Measurements from ENCODE around the gene VTCN1.
"Not testable (repeated sequence)": the region's sequence is repeated elsewhere in the genome, so short reads cannot be mapped to it uniquely, and the experiment has no call there.

VTCN1 gene

DNA sequence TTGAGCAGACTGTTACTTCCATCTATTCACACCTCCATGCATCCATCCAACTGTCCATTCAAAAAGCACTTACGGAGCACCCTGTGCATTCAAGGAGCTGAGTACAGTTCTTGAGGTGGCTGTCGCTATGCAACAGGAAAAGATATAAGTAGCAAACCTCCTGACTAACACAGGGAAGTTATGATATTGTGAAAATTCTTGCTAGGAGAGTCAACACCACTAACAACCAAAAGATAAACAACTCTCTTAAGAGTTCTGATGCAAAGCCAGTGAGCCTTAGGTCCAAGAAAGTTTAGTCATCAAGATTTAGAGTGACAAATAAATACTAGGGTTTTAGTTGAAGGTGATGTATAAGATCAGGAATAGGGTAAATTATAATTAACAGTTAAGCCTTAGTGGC, 44.7 kb downstream of the VTCN1 start:
- no peak for DNase-seq (ENCODE audit: low read depth)

DNA sequence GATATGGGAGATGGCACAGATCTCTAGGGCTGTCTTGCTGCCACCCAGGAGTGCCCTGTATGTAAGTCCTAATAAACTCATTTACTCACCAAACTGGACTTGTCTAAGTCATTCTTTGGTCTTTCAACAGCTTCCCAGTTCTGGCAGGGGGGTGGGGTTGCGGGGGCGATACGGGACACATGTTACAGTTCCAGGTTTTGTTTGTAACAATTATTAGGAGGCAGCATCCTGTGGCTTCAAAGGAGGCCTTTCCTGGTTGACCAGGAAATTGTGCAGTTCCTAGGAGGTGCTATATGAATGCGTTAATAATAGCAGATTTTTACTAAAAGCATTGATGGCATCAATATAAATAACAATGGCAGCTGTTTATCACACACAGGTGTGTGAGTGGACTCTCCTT, 46.5 kb downstream of the VTCN1 start:
- DNase-seq (ENCODE audit: low read depth), result no peak

DNA sequence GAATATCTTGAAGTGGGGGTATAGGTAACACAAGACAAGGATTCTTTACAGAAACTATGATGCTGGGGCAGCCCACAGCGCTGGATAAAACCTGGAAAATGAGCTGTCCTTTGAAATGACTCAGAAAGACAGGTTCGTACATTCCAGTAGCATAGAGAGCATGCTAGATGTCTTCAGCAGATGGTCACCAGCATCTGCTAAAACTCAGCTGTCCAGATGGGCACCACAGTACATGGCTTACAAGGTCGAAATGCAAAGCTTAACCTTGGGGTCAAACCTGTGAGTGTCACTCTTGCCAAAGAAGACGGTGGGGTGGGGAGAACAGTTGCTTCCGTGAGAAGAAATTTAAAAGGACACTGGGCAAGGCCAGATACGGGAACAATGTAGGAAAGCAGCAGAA, 47.9 kb downstream of the VTCN1 start:
- DNase-seq (ENCODE audit: low read depth), result no peak

DNA sequence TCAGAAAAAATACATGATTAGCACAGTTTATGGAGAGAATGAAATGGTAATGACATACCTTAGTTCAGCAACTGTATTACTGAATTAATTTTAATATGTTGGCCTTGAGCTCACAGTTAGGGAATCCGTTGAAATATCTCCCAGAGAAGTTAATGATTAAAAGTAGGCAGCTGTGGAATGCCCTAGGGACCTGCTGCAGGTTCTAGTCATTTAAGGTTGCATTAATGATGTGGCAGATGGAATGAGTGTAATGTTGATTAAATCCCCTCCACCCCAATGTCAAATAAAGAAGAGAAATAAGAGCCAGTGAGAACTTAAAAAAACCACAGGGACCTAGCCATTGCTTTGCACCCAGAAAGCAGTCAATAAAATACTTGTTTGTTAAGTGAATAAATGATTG, 48.8 kb downstream of the VTCN1 start:
- DNase-seq (ENCODE audit: low read depth), result no peak

DNA sequence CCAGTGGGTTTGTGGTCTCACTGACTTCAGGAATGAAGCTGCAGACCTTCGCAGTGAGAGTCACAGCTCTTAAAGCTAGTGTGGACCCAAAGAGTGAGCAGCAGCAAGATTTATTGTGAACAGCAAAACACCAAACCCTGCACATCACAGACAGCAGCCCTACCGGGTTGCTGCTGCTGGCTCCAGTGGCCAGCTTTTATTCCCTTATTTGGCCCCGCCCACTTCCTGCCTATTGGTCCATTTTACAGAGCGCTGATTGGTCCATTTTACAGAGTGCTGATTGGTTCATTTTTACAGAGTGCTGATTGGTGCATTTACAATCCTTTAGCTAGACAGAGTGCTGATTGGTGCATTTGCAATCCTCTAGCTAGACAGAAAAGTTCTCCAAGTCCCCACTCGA, 59.4 kb downstream of the VTCN1 start:
- not testable (repeated sequence) for DNase-seq (ENCODE audit: low read depth)

DNA sequence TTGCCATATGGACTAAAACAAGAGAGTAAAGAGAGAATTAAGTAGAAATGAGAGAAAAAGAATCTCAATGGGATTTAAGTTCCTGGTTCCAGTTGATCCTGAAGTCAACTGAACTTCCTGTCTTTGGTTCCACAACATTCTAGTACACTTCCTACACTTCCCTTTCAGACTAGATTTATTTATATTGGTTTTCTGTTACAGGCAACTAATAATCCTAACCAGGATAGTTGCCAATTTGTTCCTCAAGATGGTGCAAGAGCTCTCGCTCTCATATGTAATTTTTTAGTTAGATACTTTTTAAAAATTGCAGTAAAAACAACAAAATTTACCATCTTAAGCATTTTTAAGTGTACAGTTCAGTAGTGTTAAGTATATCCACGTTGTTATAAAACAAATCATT, 60.4 kb downstream of the VTCN1 start:
- no peak for DNase-seq (ENCODE audit: low read depth)

DNA sequence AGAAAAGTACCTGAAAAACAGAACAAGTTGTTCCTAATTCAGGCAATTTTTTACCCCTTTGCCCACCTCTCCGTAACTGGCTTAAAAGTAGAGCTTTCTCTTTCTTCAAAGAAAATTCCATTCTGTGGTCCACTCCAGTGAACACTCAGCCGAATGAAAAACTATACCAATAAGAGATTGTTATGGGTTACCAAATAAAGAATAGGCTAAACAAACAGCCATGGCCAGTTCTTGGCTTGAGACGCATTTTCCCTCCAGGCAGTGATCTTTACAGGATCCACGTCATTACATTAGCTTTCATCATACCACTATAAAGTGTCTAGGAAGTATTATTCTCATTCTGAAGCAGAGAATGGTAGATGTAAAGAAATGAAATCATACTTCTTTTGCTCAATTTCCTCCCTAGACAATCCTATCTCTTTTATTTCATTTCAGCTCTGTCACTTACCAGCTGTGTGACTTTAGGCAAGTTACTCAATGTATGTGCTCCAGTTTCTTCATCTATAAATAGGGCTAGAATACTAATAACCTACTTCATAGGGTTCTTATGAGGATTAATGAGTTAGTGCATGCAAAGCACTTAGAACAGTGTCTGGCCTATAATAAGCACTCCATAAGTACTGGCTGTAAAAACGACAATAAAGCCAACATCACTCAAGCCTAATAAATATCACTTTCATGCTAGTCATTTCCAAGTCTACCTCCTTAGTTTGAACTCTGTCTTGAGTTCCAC, 62.7 kb downstream of the VTCN1 start:
- DNase-seq (ENCODE audit: low read depth), result no peak

DNA sequence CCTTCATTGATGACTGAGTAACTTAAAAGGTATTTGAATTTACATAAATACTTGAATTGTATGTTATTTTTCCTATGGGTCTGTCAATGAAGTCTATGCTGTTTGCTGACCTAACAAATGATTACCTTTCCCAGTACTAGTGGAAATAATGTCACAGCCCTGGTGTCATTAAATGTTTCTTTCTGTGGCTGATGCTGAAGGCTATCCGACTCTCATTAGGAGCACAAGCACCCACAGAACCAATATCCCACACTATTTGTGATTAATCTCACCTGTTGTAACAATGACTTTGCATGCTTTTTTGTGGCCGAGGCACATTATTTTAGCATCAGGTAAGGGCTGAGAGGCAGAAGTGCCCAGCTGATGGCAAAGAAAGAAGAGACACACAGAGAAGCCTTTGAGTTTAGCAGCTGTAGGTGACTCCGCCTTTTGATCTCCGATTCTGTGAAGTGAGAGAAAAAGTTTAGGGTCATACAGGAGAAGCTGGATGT, 63.3 kb downstream of the VTCN1 start:
- no peak for DNase-seq (ENCODE audit: low read depth)

DNA sequence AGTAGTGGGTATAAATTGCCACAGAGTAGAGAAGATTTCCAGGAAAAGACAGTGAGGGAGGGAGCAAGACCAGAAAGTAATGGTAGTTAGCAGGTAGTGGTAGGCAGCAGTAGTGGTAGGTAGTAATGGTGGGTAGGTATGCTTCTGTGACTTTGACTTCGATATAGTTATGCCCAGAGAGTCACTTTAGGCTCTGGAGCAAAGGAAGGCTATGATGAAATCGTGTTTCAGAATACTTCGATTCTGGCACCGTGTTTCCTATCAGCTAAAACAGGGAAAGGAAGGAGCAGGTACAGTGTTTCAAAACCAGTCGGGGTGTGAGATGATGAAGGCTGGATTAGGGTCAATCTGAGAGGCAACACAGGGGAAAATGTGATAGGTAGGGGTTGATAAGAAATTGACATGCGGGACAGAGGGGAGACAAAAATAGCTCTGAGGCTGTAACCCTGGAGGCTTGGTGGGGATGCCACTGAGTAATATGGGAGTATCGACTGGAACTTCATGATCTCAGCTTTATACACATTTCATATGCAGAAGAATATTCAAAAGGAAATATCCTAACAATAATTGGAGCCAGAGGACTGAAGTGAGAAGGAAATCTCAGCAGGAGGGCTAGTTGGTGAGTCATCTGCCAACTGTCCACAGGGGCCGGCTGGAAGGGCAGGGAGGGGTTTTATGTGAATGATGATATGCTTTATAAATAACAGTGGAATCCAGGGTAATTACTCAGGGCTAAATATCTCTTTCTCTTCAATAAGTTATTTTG, 64.0 kb downstream of the VTCN1 start:
- DNase-seq (ENCODE audit: low read depth), result no peak

DNA sequence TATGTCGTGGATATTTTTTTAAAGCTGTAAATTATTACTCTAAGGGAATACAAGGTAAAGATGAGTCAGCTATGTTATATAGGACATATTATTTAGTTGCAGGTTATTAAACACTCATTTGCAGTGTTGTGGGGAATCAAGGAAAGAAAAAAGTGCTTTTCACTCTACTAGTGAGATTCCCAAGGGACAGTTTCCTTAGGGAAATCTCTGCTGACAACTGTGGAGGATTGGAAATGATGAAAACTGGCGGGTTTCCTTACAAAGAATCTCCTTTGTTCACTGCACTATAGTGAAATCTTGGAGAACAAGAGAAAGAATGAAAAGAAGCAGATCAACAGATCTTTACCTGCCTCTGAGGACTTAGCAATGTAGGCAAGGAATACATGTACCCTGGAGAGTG, 64.7 kb downstream of the VTCN1 start:
- DNase-seq (ENCODE audit: low read depth), result no peak

DNA sequence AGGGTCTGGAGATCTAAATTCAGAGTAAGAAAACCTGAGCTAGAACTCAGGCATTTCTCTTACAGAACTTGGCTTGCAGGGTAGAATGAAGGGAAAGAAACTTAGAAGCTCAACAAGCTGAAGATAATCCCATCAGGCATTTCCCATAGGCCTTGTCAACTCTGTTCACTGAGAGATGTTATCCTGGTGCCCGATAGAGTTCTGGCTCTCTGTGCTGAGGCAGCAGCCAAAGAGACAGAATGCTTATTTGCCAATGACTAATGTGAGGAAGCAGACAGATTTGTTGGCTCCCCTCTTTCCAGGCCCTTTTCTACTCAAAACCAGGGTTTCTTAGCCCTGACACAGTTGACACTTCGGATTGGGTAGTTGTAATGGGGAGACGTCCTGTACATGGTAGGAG, 66.9 kb downstream of the VTCN1 start:
- DNase-seq (ENCODE audit: low read depth), result no peak

DNA sequence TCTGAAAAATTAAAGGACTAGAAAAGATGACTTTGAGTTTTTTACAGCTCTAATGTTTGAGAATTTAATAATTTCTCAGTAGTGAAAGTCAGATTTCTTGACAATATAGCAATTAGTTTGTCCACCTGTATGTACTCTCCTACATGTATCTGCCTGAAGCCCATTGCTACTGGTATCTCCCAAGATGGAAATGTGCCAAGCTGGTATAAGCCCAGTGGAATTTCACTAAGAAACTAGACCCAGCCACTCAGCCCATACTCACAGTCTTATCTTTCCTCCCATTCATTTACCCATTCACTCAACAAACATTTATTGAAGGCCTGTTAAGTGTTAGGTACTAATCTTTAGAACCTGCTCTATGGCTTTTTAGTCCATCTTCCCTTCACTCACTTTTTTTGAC, 67.6 kb downstream of the VTCN1 start:
- DNase-seq (ENCODE audit: low read depth), result no peak

DNA sequence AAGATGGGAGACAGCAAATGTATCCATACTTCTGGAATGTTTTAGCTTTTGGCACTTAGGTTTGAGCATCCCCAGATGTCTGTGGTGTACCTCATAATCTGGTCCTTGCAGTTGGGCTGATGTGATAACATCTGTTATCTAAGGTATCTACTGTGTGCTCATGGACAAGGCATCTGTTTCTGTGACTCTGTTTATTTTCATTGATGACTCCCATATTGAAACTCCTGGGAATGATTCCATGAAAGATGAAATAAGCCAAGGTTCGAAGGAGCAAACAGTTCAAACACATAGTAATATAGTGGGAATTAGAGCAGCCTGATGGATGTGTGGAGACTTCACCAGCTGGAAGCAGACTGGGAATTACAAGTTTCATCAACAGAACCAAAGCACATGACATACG, 68.5 kb downstream of the VTCN1 start:
- DNase-seq (ENCODE audit: low read depth), result no peak

DNA sequence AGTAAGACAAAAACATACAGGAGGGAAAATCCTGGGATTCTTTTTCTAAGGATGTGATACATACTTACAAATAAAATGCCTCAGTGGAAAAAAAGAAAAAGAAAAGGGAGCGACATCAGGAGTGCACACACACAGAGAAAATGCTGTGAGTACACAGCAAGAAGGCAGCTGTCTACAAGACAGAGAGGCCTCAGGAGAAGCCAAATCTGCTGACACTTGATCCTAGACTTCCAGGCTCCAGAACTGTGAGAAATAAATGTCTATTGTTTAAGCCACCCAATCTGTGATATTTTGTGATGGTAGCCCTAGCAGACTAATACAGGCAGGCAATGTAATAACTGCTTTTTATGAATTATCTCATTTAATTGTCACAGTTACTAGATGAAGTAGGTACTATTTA, 72.2 kb downstream of the VTCN1 start:
- no peak for DNase-seq (ENCODE audit: low read depth)

DNA sequence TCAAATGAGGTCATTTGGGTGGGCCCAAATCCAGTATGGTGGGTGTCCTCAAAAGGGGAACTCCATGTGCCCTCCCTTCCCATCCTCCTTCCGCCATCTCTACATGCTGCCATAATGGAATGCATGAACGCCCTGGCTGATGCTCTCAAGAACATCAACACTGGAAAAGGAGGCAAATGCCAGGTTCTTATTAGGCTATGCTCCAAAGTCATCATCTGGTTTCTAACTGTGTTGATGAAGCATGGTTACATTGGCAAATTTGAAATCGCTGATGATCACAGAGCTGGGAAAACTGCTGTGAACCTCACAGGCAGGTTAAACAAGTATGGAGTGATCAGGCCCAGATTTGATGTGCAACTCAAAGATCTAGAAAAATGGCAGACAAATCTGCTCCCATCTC, 72.6 kb downstream of the VTCN1 start:
- no peak for DNase-seq (ENCODE audit: low read depth)

DNA sequence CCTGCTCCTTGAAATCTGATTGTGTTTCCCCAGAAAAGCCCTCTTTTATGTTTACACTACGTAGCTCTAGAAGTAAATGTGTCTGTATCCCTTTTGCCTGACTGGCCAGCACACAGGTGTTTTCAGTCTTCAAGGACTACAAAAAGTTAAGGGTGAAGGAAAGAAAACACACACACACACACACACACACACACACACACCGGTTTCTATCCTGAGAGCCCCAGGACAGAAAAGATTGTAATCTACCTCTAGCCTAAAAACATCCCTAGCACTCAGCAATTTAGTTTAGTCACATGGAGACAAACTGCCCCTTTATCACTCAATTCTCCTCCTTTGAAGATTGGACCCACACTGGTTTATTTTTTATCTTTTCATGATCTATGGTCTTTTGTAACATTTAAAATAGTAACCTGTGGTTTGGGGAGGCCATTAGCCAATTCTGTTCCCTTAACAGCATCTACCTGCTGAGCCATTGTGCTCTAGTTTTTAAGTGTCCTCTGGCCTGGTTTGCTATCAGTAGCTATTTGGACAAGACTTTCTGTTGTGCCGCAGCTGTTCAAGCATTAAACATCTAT, 73.4 kb downstream of the VTCN1 start:
- DNase-seq (ENCODE audit: low read depth), result no peak

DNA sequence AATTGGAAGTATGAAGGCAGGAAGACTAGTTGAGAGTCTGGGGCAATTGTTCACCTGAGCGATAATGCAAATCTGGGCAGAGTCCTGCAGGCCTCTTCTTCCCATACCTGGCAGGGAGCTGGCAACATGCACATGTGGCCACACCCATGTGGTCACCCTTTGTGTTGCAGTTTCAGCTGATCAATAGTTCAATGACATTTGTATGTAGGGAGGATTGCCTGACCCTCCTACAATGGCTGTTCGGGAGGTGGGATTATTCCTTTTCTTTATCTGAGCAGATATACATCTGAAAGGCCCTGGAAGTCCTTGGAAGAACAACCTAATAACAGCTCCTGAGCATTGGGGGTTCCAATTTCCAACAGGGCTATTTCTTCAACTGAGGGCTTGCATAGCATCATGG, 74.0 kb downstream of the VTCN1 start:
- DNase-seq (ENCODE audit: low read depth), result no peak

DNA sequence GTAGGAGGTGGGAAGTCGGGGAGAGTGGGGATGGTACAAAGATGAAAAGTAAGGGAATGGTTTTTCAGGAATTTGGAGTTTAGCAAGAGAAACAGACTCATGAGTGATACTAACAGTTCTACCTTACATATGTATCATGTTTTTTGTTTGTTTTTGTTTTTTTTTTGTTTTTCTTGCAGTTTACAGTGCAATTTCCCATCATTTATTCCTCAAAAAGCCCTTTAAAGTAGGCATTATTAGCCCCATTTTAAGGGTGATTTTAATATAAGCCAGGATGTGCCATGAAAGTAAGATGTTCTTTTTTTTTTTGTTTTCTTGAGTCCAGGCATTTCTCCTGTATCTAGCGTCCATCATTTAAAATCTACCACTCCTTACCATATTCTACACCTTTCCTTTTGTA, 75.4 kb downstream of the VTCN1 start:
- DNase-seq (ENCODE audit: low read depth), result no peak

DNA sequence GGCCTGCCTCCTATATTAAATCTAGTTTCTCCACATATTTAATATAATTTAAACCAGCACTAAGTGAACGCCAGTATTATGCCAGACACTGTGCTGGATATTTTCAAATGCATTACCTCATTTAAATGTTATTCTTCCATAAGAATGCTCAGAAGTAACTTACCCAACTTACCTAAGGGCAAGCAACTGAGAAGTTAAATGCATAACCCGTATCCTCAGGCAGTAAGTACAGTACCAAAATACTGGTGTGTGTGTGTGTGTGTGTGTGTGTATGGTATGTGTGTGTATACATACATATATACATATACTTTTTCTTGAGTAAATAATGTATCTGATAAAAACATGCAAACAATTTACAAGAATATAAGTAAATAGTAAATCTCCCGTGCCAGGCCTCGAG, 80.2 kb downstream of the VTCN1 start:
- DNase-seq (ENCODE audit: low read depth), result no peak

DNA sequence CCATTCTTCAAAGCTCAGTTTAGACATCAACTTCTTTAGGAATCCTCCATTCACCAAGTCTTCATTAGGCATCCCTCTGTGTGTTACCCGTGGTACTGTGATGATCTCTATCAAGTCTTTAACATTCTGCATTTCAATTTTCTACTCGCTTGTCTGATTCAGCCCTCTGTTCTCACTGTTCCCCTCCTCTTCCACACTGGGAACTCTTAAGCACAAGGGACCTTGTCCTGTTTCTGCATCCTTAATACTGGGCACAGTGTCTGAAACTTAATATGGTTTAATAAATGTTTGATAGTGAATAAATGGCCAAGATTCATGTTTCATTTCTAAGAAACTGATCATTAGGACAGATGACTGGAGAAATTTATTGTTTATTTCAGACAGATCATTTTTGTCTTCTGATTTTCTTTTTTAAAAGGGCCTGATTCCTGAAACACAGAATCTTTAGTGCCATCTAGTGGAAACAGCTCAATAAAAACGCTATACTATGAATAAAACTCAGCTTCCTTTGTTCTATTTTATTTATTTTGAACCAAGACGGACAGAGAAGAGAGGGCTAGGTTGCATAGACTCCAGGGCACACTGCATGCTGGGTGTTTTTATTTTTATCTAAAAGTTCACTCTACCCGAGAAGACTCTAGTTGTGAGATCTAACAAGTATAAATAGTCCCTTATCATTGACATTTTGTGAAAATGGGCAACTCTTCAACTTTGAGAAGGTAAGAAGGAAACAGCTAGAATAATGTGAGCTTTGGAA, 82.2 kb downstream of the VTCN1 start:
- no peak for DNase-seq (ENCODE audit: low read depth)

DNA sequence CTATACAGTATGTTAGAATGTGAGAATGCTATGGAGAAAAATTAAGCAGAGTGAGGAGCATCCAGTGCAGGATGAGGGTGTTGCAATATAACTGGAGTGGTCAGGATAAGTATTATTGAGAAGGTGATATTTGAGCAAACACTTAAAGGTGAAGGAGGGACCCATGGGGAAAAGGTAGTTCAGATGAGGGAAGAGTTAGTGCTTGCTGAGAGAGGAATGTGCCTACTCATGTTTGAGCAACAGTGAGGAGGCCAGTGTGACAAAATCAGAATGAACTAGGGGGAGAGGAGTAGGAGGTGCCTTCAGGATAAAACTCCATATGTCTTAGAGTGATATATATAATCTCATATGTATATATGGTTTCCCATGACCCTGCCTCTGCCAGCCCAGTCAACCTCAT, 82.9 kb downstream of the VTCN1 start:
- DNase-seq (ENCODE audit: low read depth), result no peak

DNA sequence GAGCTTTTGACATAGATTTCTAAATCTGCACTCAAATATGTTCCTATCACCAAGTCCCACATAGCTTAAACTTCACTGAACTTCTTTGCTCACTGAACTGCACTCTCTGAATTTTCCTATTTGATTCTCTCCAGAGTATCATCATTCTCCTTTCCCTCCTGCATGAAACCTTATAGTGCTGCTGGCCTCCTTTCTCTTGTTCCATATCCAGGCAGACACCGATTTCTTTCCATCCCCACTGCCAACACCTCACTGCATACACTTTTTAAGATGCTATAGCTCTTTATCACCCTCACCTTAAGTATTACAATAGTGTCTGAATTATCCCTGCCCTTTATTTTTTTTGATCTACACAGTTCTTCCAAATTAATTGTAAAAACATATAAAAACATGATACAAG, 86.1 kb downstream of the VTCN1 start:
- DNase-seq (ENCODE audit: low read depth), result no peak

DNA sequence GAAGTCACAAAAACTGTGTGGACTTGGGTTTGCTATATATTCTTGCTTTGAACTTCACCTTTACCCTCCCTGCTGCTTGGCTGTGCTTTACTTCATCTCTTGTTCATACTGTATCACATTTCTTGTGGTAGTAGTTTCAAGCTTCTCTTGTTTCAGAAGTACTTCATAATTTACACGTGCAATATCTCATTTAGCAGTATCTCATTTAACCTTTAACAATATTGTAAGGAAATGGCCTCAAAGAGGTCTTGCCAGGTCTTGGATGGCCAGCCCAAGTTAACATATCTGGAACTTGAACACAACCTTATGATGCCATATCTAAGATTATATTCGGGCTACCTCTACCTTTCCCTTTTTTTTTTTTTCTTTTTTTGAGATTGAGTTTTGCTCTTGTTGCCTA, 87.5 kb downstream of the VTCN1 start:
- DNase-seq (ENCODE audit: low read depth), result no peak
